ENCODE results near the gene ABCA4.

The ABCA4 gene

GRCh38 chr1:93965256-93965655 lies 155.7 kb downstream of the ABCA4 start:
- no peak for TF ChIP-seq CTCF (IDR thresholded peaks at IDR 0.05)

- no peak for TF ChIP-seq CTCF (IDR thresholded peaks at IDR 0.05)
Observed at GRCh38 chr1:93964777-93965200, 156.2 kb downstream of the ABCA4 start.

- no peak for TF ChIP-seq CTCF (IDR thresholded peaks at IDR 0.05)
Observed at GRCh38 chr1:93964096-93964776, 156.7 kb downstream of the ABCA4 start.

- TF ChIP-seq CTCF (IDR thresholded peaks at IDR 0.05) = no peak
Observed at GRCh38 chr1:93963585-93963984, 157.4 kb downstream of the ABCA4 start.

GRCh38 chr1:93961906-93962305 lies 159.0 kb downstream of the ABCA4 start:
- no peak for TF ChIP-seq CTCF (IDR thresholded peaks at IDR 0.05)

GRCh38 chr1:93961443-93961842 lies 159.5 kb downstream of the ABCA4 start:
- no peak for TF ChIP-seq CTCF (IDR thresholded peaks at IDR 0.05)

- TF ChIP-seq CTCF (IDR thresholded peaks at IDR 0.05) = no peak
Observed at GRCh38 chr1:93960641-93961147, 160.3 kb downstream of the ABCA4 start.

GRCh38 chr1:93959413-93959812 lies 161.5 kb downstream of the ABCA4 start:
- TF ChIP-seq CTCF (IDR thresholded peaks at IDR 0.05) = no peak
